K562 (cell line): ENCODE measurements around the gene RAD52. TPM values are rescaled to one million over a fixed set of nuclear protein-coding genes. Genes with fewer than 3 reads are reported as not detected.

Source experiments
- ATAC-seq: fragments of 200-7000 bp; cut with Tn5 transposase; 3 replicates; pipeline ENCODE4 v1.9.1; 2020; ENCODE audit warnings: moderate library complexity
- BruUV-seq: library from RNA; stranded (reverse); fragments of 400-500 nt; replicated peaks from 2 replicates; lab custom pipeline; 2021; lab: Mats Ljungman, UMichigan
- CTCF ChIA-PET: fragments of 300-600 bp; formaldehyde crosslinking; extraction: SDS; loops from one replicate; lab custom pipeline; 2021; ENCODE audit warnings: low intra/inter-chr PET ratio; lab: Yijun Ruan, JAX
- POLR2A ChIA-PET: fragments of 300-600, 350-650 bp; sonication (Branson Sonifier 250); formaldehyde crosslinking; extraction: SDS; loops from one replicate; lab custom pipeline; 2021; ENCODE audit warnings: antibody characterized with exemption, inconsistent platforms; lab: Yijun Ruan, JAX
- DNase-seq, 4 experiments: peaks; one replicate each; pipeline versions ENCODE4 v3.0.0 to v3.0.0-alpha.2; 2011 to 2018; ENCODE audit warnings: low spot score in 3 of 4, mixed read lengths in 3 of 4; ENCODE audit errors: extremely low read depth in 1 of 4
- FAIRE-seq: peaks from 2 replicates; lab custom pipeline; 2011; peaks lifted over from hg19 to GRCh38; lab: Jason Lieb, UNC
- H2AFZ ChIP-seq: 2 replicates; pipeline ENCODE4 v1.6.0; 2011; ENCODE audit warnings: low read depth, low read length, control low read depth, inconsistent platforms
- H3K27ac ChIP-seq: fragments of 200-600 bp; 3 replicates; pipeline ENCODE4 v1.8.0; 2011; ENCODE audit warnings: low read depth, mild to moderate bottlenecking, control low read depth, inconsistent platforms, low read length, moderate library complexity, mixed read lengths; ENCODE audit errors: extremely low read depth
- H3K27me3 ChIP-seq, 2 experiments: fragments of 300-600 bp in 1 of 2; 2 replicates in 1 of 2; 3 replicates in 1 of 2; pipeline versions ENCODE4 v1.6.0 to v1.8.0; 2011; ENCODE audit warnings: inconsistent platforms in 2 of 2, low read length in 2 of 2, mild to moderate bottlenecking in 1 of 2, mixed read lengths in 1 of 2, moderate library complexity in 1 of 2; ENCODE audit not compliant: control insufficient read depth in 2 of 2, insufficient read depth in 2 of 2
- H3K36me3 ChIP-seq: fragments of 300-600 bp; 3 replicates; pipeline ENCODE4 v1.8.0; 2011; ENCODE audit warnings: mild to moderate bottlenecking, low read length, inconsistent platforms; ENCODE audit not compliant: control insufficient read depth, insufficient read depth
- H3K4me1 ChIP-seq, 2 experiments: fragments of 200-600 bp in 1 of 2; replicated peaks in 1 of 2; 2 replicates in 1 of 2; 3 replicates in 1 of 2; pipeline versions ENCODE4 v1.5.1 to v1.8.0; 2011; ENCODE audit warnings: inconsistent platforms in 2 of 2, low read length in 2 of 2, mild to moderate bottlenecking in 1 of 2, mixed read lengths in 1 of 2, moderate library complexity in 1 of 2; ENCODE audit not compliant: control insufficient read depth in 2 of 2, insufficient read depth in 2 of 2
- H3K4me2 ChIP-seq: 2 replicates; pipeline ENCODE4 v1.6.1; 2011; ENCODE audit warnings: low read length, control low read depth, inconsistent platforms, mixed read lengths; ENCODE audit not compliant: insufficient read depth
- H3K4me3 ChIP-seq: fragments of 200-600 bp; sonication (generic), shearing (Covaris generic); 2 replicates; pipeline ENCODE4 v1.5.1; 2016; ENCODE audit warnings: control low read depth, inconsistent platforms
- H3K79me2 ChIP-seq: fragments of 200-600 bp; 3 replicates; pipeline ENCODE4 v1.8.0; 2011; ENCODE audit warnings: low read length, inconsistent platforms; ENCODE audit not compliant: control insufficient read depth, insufficient read depth
- H3K9ac ChIP-seq, 2 experiments: 2 replicates each; pipeline versions ENCODE4 v1.6.0 to v1.6.1; 2011; ENCODE audit warnings: low read depth in 2 of 2, low read length in 2 of 2, control low read depth in 1 of 2, inconsistent platforms in 1 of 2, mild to moderate bottlenecking in 1 of 2, mixed read lengths in 1 of 2; ENCODE audit not compliant: insufficient read depth in 1 of 2
- H3K9me1 ChIP-seq: one replicate; pipeline ENCODE4 v1.6.0; 2011; ENCODE audit warnings: inconsistent platforms, mild to moderate bottlenecking, low read length, moderate library complexity; ENCODE audit not compliant: control insufficient read depth, insufficient read depth
- H3K9me3 ChIP-seq: replicated peaks from 2 replicates; pipeline ENCODE4 v1.5.1; 2011; ENCODE audit warnings: low read depth, low read length, inconsistent platforms; ENCODE audit not compliant: control insufficient read depth, insufficient read depth
- H4K20me1 ChIP-seq: replicated peaks from 2 replicates; pipeline ENCODE4 v1.6.1; 2011; ENCODE audit warnings: low read length, inconsistent platforms, mixed read lengths; ENCODE audit not compliant: control insufficient read depth, insufficient read depth
- CBFA2T2 ChIP-seq: fragments of 450-650 bp; conservative IDR thresholded peaks from 2 replicates; pipeline ENCODE4 v1.6.1; 2017; ENCODE audit warnings: mild to moderate bottlenecking
- WGBS: fragments of 100-300 bp; shearing (Covaris generic); methylation state at CpG from one replicate; pipeline ENCODE4 v1.1.6; 2016; ENCODE audit warnings: low coverage, mixed read lengths; ENCODE audit not compliant: insufficient coverage; ENCODE audit errors: missing lambda C conversion rate; 5-methylcytosine and 5-hydroxymethylcytosine counted together
- in situ Hi-C: fragments of 300-500 bp; cut with MboI; formaldehyde crosslinking; loops from 4 replicates; pipeline ENCODE4 v1.15.0; 2018; ENCODE audit warnings: inconsistent platforms, mixed read lengths
- intact Hi-C: fragments of 100-400 bp; cut with micrococcal nuclease; formaldehyde crosslinking; loops from 2 replicates; pipeline ENCODE4 v1.14.2; 2022
- polyA plus RNA-seq, 8 experiments: library from polyadenylated mRNA; depleted of rRNA in 4 of 8; stranded (reverse) in 5 of 8; unstranded in 3 of 8; fragments of >200 nt; fragmentation: Nextera tagmentation in 2 of 8; fragmentation: Illumina TruSeq in 1 of 8; extraction: Ambion mirVana in 2 of 8; extraction: Trizol in 1 of 8; gene quantifications; 2 replicates each; pipeline versions ENCODE4 v1.2.1 to v1.2.3, GENCODE V29; 2011 to 2014; ENCODE audit warnings: inconsistent platforms in 1 of 8, missing spikeins in 1 of 8
- total RNA-seq, 7 experiments: library from RNA; depleted of rRNA in 6 of 7; stranded (reverse); fragments of >200 nt in 6 of 7; fragmentation: Illumina TruSeq in 2 of 7; extraction: Trizol in 2 of 7; gene quantifications; 2 replicates each; pipeline versions ENCODE4 v1.2.1 to v1.2.3, GENCODE V29; 2011 to 2021; ENCODE audit warnings: low replicate concordance in 1 of 7
- TF ChIP-seq, protein P1 (sequence below): fragments of 200-600 bp; sonication (generic); IDR thresholded peaks from one replicate; pipeline ENCODE4 v1.6.1; 2012; ENCODE audit warnings: mild to moderate bottlenecking, low read depth, low read length, inconsistent platforms

Gene RAD52
- total and polyA plus RNA-seq, 9 of the 15 experiments (the other 6 are each of a cell fraction or from before 2014, with no cell fraction given): 1.3 to 15.9 (median 9.3) TPM

DNA sequence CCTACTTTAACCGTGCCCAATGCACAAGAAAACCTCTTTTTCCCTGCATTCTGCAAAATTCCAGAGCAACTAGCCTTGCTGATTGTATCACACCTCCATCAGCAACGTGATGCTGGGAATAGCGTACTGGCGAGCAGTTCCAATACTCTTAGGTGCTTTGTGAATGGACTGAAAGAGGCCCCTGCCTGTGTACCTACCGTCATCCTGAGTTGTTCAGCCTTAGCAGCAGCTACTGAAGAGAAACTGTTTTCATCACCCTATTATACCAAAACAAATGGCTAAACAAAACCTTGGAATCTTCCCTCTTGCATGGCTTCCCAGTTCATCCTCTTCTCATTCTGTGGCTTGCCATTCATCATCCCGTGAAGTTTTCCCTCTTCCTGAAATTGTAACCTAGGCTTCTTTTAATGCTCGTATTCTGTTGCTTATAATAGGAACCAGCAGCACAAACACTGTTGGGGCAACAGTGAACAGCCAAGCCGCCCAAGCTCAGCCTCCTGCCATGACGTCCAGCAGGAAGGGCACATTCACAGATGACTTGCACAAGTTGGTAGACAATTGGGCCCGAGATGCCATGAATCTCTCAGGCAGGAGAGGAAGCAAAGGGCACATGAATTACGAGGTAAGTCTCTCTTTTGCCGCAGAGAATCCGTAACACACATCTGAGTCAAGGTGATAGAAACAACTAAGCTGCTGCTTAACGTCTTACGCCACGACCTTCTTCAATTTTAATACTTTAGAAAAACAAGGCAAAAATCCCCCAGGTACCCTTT lies 41.9 kb downstream of the RAD52 start:
- Histone ChIP-seq H3K9ac (no peak overlapping the region), H3K4me3 (no peak overlapping the region), H3K4me2 (no peak overlapping the region), H3K4me1 (peaks cover 4 to 39% of the 10 kb centered on the region in 2 experiments; a peak in 3 of 5 replicates), H3K9me1 (no peaks in the 10 kb centered on the region), H2AFZ (no peak overlapping the region), H3K27me3 (no peaks in the 10 kb centered on the region), H3K27ac (no peak overlapping the region), H4K20me1 (no peaks in the 10 kb centered on the region; the same call in 1 of the 2 replicates), H3K9me3 (no peaks in the 10 kb centered on the region), H3K79me2 (peaks cover 14% of the 10 kb centered on the region), H3K36me3 (peaks cover 83% of the 10 kb centered on the region)
- FAIRE-seq: no peak
- TF ChIP-seq, protein P1, sequence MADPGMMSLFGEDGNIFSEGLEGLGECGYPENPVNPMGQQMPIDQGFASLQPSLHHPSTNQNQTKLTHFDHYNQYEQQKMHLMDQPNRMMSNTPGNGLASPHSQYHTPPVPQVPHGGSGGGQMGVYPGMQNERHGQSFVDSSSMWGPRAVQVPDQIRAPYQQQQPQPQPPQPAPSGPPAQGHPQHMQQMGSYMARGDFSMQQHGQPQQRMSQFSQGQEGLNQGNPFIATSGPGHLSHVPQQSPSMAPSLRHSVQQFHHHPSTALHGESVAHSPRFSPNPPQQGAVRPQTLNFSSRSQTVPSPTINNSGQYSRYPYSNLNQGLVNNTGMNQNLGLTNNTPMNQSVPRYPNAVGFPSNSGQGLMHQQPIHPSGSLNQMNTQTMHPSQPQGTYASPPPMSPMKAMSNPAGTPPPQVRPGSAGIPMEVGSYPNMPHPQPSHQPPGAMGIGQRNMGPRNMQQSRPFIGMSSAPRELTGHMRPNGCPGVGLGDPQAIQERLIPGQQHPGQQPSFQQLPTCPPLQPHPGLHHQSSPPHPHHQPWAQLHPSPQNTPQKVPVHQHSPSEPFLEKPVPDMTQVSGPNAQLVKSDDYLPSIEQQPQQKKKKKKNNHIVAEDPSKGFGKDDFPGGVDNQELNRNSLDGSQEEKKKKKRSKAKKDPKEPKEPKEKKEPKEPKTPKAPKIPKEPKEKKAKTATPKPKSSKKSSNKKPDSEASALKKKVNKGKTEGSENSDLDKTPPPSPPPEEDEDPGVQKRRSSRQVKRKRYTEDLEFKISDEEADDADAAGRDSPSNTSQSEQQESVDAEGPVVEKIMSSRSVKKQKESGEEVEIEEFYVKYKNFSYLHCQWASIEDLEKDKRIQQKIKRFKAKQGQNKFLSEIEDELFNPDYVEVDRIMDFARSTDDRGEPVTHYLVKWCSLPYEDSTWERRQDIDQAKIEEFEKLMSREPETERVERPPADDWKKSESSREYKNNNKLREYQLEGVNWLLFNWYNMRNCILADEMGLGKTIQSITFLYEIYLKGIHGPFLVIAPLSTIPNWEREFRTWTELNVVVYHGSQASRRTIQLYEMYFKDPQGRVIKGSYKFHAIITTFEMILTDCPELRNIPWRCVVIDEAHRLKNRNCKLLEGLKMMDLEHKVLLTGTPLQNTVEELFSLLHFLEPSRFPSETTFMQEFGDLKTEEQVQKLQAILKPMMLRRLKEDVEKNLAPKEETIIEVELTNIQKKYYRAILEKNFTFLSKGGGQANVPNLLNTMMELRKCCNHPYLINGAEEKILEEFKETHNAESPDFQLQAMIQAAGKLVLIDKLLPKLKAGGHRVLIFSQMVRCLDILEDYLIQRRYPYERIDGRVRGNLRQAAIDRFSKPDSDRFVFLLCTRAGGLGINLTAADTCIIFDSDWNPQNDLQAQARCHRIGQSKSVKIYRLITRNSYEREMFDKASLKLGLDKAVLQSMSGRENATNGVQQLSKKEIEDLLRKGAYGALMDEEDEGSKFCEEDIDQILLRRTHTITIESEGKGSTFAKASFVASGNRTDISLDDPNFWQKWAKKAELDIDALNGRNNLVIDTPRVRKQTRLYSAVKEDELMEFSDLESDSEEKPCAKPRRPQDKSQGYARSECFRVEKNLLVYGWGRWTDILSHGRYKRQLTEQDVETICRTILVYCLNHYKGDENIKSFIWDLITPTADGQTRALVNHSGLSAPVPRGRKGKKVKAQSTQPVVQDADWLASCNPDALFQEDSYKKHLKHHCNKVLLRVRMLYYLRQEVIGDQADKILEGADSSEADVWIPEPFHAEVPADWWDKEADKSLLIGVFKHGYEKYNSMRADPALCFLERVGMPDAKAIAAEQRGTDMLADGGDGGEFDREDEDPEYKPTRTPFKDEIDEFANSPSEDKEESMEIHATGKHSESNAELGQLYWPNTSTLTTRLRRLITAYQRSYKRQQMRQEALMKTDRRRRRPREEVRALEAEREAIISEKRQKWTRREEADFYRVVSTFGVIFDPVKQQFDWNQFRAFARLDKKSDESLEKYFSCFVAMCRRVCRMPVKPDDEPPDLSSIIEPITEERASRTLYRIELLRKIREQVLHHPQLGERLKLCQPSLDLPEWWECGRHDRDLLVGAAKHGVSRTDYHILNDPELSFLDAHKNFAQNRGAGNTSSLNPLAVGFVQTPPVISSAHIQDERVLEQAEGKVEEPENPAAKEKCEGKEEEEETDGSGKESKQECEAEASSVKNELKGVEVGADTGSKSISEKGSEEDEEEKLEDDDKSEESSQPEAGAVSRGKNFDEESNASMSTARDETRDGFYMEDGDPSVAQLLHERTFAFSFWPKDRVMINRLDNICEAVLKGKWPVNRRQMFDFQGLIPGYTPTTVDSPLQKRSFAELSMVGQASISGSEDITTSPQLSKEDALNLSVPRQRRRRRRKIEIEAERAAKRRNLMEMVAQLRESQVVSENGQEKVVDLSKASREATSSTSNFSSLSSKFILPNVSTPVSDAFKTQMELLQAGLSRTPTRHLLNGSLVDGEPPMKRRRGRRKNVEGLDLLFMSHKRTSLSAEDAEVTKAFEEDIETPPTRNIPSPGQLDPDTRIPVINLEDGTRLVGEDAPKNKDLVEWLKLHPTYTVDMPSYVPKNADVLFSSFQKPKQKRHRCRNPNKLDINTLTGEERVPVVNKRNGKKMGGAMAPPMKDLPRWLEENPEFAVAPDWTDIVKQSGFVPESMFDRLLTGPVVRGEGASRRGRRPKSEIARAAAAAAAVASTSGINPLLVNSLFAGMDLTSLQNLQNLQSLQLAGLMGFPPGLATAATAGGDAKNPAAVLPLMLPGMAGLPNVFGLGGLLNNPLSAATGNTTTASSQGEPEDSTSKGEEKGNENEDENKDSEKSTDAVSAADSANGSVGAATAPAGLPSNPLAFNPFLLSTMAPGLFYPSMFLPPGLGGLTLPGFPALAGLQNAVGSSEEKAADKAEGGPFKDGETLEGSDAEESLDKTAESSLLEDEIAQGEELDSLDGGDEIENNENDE: no peak
- TF ChIP-seq CBFA2T2: no peak
- BruUV-seq: no TSS peak
- intact Hi-C loops (no loop called here), in situ Hi-C loops (no loop called here)
- no peak for DNase-seq
- CTCF ChIA-PET: no interaction called here
- WGBS: 85% methylated on average over 15 of the region's 16 CpGs
- POLR2A ChIA-PET: no interaction called here
- ATAC-seq: no peak
